ENCODE measurements around the gene PFN3. TPM values are rescaled to one million over a fixed set of nuclear protein-coding genes. Genes with fewer than 3 reads are reported as not detected.

Gene PFN3
- total RNA-seq, 1 donor from 2014 or later: not detected

DNA sequence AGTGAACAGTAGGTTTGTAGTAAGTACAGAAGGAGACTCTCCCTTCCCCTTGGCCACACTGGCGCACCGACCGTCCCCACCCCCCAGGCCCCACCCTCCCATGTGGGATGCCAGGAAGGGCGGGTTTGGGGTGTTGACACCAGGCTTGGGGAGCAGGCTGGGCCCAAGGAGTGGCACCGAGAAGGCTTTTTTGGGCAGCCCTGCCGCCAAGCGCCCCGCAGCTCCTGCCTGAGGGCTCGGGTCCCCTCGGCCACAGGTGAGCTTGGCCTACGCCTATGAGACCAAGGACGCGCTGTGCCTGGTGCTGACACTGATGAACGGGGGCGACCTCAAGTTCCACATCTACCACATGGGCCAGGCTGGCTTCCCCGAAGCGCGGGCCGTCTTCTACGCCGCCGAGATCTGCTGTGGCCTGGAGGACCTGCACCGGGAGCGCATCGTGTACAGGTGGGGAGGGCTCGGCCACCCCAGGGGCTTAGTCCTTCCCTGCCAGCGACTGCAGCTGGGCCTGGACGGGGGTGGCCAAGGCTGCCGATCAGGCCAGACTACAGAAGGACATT is 33.3 kb upstream of the PFN3 start:
- Mint-ChIP-seq H3K4me1 (peaks cover 62% of the 10 kb centered on the region), H3K9me3 (no peaks in the 10 kb centered on the region), H3K4me3 (no peak overlapping the region), H3K27me3 (no peaks in the 10 kb centered on the region), H3K36me3 (ENCODE audit: low read depth) (peaks cover 62% of the 10 kb centered on the region), H3K27ac (no peak overlapping the region)
- ChIA-PET CTCF (interaction anchor here (1.9 kb wide), 1 partner anchor 20 kb away, joined by 5 read pairs; no protein-coding TSS in a partner anchor), POLR2A (interaction anchor here (1.5 to 12.5 kb wide), 2 partner anchors 7 to 12 kb away, joined by 3 to 296 read pairs; partner anchors contain the start of genes GRK6 and PRR7)
- intact Hi-C loops (cut with micrococcal nuclease): no loop called here
- DNase-seq (no peak), ATAC-seq (ENCODE audit: low read depth) (no peak)
- TF ChIP-seq, protein P1, sequence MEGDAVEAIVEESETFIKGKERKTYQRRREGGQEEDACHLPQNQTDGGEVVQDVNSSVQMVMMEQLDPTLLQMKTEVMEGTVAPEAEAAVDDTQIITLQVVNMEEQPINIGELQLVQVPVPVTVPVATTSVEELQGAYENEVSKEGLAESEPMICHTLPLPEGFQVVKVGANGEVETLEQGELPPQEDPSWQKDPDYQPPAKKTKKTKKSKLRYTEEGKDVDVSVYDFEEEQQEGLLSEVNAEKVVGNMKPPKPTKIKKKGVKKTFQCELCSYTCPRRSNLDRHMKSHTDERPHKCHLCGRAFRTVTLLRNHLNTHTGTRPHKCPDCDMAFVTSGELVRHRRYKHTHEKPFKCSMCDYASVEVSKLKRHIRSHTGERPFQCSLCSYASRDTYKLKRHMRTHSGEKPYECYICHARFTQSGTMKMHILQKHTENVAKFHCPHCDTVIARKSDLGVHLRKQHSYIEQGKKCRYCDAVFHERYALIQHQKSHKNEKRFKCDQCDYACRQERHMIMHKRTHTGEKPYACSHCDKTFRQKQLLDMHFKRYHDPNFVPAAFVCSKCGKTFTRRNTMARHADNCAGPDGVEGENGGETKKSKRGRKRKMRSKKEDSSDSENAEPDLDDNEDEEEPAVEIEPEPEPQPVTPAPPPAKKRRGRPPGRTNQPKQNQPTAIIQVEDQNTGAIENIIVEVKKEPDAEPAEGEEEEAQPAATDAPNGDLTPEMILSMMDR (IDR thresholded peaks at IDR 0.05): no peak

DNA sequence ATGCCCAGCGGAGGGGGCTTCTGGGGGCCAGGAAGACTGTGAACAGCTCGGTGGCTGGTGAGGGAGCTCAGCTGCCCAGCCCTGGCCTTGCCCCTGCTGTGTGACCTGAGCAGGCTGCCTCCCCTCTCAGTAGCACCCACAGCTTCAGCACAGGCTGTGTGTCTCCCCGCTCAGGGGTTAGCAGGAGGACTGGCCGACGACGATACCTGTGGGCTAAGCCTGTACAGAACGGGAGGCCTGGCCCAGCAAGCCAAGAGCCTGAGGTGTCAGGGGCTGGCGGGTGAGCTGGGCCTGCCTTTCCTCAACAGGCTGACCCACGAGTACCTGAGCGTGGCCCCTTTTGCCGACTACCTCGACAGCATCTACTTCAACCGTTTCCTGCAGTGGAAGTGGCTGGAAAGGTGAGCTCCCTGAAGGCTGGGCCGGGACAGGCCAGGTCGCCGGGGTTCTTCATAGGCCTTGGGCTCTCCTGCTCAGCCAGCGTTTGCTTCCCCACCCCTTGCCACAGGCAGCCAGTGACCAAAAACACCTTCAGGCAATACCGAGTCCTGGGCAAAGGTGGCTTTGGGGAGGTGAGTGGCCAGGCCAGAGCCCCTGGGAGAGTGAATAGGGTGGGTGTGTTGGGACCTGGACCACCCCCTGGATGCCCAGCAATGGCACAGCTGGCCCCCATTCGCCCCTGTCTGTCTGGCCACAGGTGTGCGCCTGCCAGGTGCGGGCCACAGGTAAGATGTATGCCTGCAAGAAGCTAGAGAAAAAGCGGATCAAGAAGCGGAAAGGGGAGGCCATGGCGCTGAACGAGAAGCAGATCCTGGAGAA is 32.6 kb upstream of the PFN3 start:
- TF ChIP-seq, protein P1 (IDR thresholded peaks at IDR 0.05): no peak
- no peak overlapping the region for H3K4me3 Mint-ChIP-seq
- no peaks in the 10 kb centered on the region for H3K9me3 Mint-ChIP-seq
- peak overlapping the region; percentile 20 for H3K27ac Mint-ChIP-seq
- ChIA-PET CTCF (interaction anchor here (1.9 to 4.9 kb wide), 2 partner anchors 12 to 21 kb away, joined by 5 to 29 read pairs; partner anchors contain the start of gene PRR7), POLR2A (interaction anchor here (0.6 to 12.5 kb wide), 5 partner anchors 12 to 81 kb away, joined by 3 to 296 read pairs (median 14); partner anchors contain the start of genes LMAN2 and PRR7)
- intact Hi-C loops (cut with micrococcal nuclease): no loop called here
- no peaks in the 10 kb centered on the region for H3K27me3 Mint-ChIP-seq
- H3K4me1 Mint-ChIP-seq: peaks cover 65% of the 10 kb centered on the region
- H3K36me3 Mint-ChIP-seq (ENCODE audit: low read depth): peaks cover 55% of the 10 kb centered on the region
- DNase-seq (no peak), ATAC-seq (ENCODE audit: low read depth) (no peak)

DNA sequence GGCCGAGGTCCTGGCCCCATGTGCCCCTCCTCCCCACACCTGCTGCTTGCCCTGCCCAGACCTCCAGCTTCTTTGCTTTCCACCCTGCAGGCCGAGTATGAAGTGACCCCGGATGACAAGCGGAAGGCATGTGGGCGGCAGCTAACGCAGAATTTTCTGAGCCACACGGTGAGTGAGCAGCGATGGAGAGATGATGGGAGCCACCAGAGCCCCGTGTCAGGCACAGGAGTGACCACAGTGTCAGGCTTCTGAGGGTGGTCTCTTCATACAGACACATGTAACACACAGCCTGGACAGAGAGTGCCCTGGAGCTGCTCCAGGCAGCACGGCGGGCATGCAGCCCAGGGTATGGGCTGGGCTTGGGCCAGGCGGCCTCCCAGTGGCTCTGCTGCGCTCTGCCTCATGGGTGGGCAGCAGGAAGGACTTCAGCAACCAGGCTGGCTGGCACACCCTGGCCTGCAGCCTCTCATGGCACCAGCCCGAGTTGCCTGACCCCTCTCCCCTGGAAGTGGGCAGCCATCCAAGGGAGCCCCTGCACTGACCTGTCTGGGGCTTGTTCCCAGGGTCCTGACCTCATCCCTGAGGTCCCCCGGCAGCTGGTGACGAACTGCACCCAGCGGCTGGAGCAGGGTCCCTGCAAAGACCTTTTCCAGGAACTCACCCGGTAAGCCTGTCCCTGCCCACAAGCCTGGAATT is 31.8 kb upstream of the PFN3 start:
- H3K36me3 Mint-ChIP-seq (ENCODE audit: low read depth): peaks cover 48% of the 10 kb centered on the region
- ATAC-seq (ENCODE audit: low read depth): no peak
- H3K4me3 Mint-ChIP-seq: peak overlapping the region; percentile 88

DNA sequence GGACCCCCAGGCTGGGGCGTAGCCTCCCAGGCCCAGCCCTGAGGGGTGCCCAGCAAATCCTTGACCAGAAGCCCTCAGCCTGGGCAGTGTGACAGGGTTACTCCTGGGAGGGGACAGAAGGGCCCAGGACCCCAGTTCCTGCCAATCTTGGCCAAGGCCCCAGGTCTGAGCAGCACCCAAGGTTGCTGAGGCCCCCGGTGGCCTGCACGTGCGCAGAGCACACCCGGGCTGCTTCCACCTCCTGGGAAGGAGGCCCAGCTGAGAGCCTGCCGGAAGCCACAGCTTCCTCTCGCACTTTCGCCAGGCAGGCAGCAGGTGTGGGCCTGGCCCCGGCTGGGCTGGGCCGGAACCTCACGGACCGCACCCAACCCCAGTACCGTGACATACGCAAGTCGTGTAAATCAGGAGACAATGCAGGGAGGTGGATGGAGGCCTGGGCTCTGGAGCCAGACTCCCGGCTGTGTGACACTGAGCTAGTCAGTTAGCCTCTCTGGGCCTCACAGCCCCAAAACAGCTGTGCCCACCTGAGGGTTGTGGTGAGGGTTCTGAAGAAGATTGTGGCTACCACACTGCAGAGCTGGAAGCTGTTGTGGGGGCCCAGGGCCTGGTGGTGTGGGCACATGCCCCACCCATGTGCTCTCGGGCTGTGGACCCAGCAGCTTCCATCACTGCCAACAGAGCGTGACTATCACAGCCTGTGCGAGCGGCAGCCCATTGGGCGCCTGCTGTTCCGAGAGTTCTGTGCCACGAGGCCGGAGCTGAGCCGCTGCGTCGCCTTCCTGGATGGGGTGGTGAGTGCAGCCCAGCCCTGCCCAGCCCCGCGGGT is 31.1 kb upstream of the PFN3 start:
- H3K4me3 Mint-ChIP-seq: peak overlapping the region; percentile 88
- DNase-seq: peak; percentile 73
- peak overlapping the region; percentile 89 for H3K27ac Mint-ChIP-seq
- H3K4me1 Mint-ChIP-seq: peaks cover 70% of the 10 kb centered on the region
- CTCF ChIA-PET: interaction anchor here (1.3 to 4.9 kb wide), 5 partner anchors 13 to 42 kb away, joined by 3 to 29 read pairs (median 20); partner anchors contain the start of gene PRR7
- TF ChIP-seq, protein P1 (IDR thresholded peaks at IDR 0.05): no peak
- POLR2A ChIA-PET: interaction anchor here (0.9 to 12.5 kb wide), 12 partner anchors 14 to 894 kb away, joined by 3 to 296 read pairs (median 5); partner anchors contain the start of genes DOK3, LMAN2, PDLIM7 and PFN3
- no peaks in the 10 kb centered on the region for H3K9me3 Mint-ChIP-seq
- peak; percentile 53 for ATAC-seq (ENCODE audit: low read depth)
- no peaks in the 10 kb centered on the region for H3K27me3 Mint-ChIP-seq
- H3K36me3 Mint-ChIP-seq (ENCODE audit: low read depth): peaks cover 40% of the 10 kb centered on the region
- intact Hi-C loops (cut with micrococcal nuclease): loop anchor here (1.0 kb wide), 4 partner anchors 15 to 41 kb away; partner anchors contain the start of gene PRR7

More for the DNA sequence above, 31.8 kb upstream of the PFN3 start:
- ChIA-PET CTCF (interaction anchor here (1.3 to 4.9 kb wide), 4 partner anchors 13 to 29 kb away, joined by 4 to 29 read pairs (median 22); partner anchors contain the start of gene PRR7), POLR2A (interaction anchor here (0.6 to 12.5 kb wide), 11 partner anchors 13 to 895 kb away, joined by 3 to 296 read pairs (median 6); partner anchors contain the start of genes DOK3, LMAN2, PDLIM7 and PRR7)
- Mint-ChIP-seq H3K4me1 (peaks cover 73% of the 10 kb centered on the region), H3K9me3 (no peaks in the 10 kb centered on the region), H3K27me3 (no peaks in the 10 kb centered on the region), H3K27ac (peak overlapping the region; percentile 89)
- TF ChIP-seq, protein P1 (IDR thresholded peaks at IDR 0.05): no peak
- no peak for DNase-seq
- intact Hi-C loops (cut with micrococcal nuclease): no loop called here
